ENCODE data around the gene TRPV3.

- TF ChIP-seq CTCF (IDR thresholded peaks at IDR 0.05) (no peak), EZH2 (IDR thresholded peaks at IDR 0.05) (no peak), EZH2phosphoT487 (IDR thresholded peaks at IDR 0.05) (no peak)
Observed at GRCh38 chr17:3549610-3550162, 7.9 kb downstream of the TRPV3 start.

Data from neural progenitor cell (in vitro differentiated cells).